ENCODE data around the gene IFT20. TPM values are rescaled to one million over a fixed set of nuclear protein-coding genes. Genes with fewer than 3 reads are reported as not detected.
"Not testable (repeated sequence)": the region's sequence is repeated elsewhere in the genome, so short reads cannot be mapped to it uniquely, and the experiment has no call there.

Gene IFT20
- total RNA-seq, 1 experiment from 2014 or later: 38.9 TPM

- in situ Hi-C loops (cut with HindIII; ENCODE audit: low pct_unique_long_range_greater_than_20kb, low sequenced_read_pairs): no loop called here
- no peak for DNase-seq (ENCODE audit: low read depth, low spot score)
These were observed 10.1 kb downstream of the IFT20 start for GRCh38 chr17:28325211-28325610.

GRCh38 chr17:28324781-28325180 lies 10.5 kb downstream of the IFT20 start:
- in situ Hi-C loops (cut with HindIII; ENCODE audit: low pct_unique_long_range_greater_than_20kb, low sequenced_read_pairs): no loop called here

GRCh38 chr17:28324267-28324745 lies 11.0 kb downstream of the IFT20 start:
- no peak for DNase-seq (ENCODE audit: low read depth, low spot score)
- in situ Hi-C loops (cut with HindIII; ENCODE audit: low pct_unique_long_range_greater_than_20kb, low sequenced_read_pairs): no loop called here

More at GRCh38 chr17:28324781-28325180, 10.5 kb downstream of the IFT20 start:
- DNase-seq (ENCODE audit: low read depth, low spot score): no peak

- DNase-seq (ENCODE audit: low read depth, low spot score): no peak
- in situ Hi-C loops (cut with HindIII; ENCODE audit: low pct_unique_long_range_greater_than_20kb, low sequenced_read_pairs): no loop called here
These were observed 14.8 kb downstream of the IFT20 start for GRCh38 chr17:28320215-28321061.

GRCh38 chr17:28319598-28319935 lies 15.7 kb downstream of the IFT20 start:
- DNase-seq (ENCODE audit: low read depth, low spot score): no peak
- in situ Hi-C loops (cut with HindIII; ENCODE audit: low pct_unique_long_range_greater_than_20kb, low sequenced_read_pairs): no loop called here

GRCh38 chr17:28318759-28319597 lies 16.3 kb downstream of the IFT20 start, which contains the start of gene TMEM97:
TMEM97 (plus strand) TSS chr17:28319200; CDS start chr17:28319240, 40 bp downstream.
- peak; percentile 97 for DNase-seq (ENCODE audit: low read depth, low spot score)
- in situ Hi-C loops (cut with HindIII; ENCODE audit: low pct_unique_long_range_greater_than_20kb, low sequenced_read_pairs): no loop called here

GRCh38 chr17:28317966-28318758 lies 17.1 kb downstream of the IFT20 start:
- no peak for DNase-seq (ENCODE audit: low read depth, low spot score)

GRCh38 chr17:28317099-28317965 lies 17.9 kb downstream of the IFT20 start:
- in situ Hi-C loops (cut with HindIII; ENCODE audit: low pct_unique_long_range_greater_than_20kb, low sequenced_read_pairs): no loop called here

More at GRCh38 chr17:28317966-28318758, 17.1 kb downstream of the IFT20 start:
- in situ Hi-C loops (cut with HindIII; ENCODE audit: low pct_unique_long_range_greater_than_20kb, low sequenced_read_pairs): no loop called here

GRCh38 chr17:28315846-28316705 lies 19.2 kb downstream of the IFT20 start:
- in situ Hi-C loops (cut with HindIII; ENCODE audit: low pct_unique_long_range_greater_than_20kb, low sequenced_read_pairs): no loop called here

More at GRCh38 chr17:28317099-28317965, 17.9 kb downstream of the IFT20 start:
- no peak for DNase-seq (ENCODE audit: low read depth, low spot score)

GRCh38 chr17:28313841-28314240 lies 21.4 kb downstream of the IFT20 start:
- no peak for DNase-seq (ENCODE audit: low read depth, low spot score)
- in situ Hi-C loops (cut with HindIII; ENCODE audit: low pct_unique_long_range_greater_than_20kb, low sequenced_read_pairs): no loop called here

More at GRCh38 chr17:28315846-28316705, 19.2 kb downstream of the IFT20 start:
- no peak for DNase-seq (ENCODE audit: low read depth, low spot score)

GRCh38 chr17:28306954-28307401 lies 28.3 kb downstream of the IFT20 start:
- in situ Hi-C loops (cut with HindIII; ENCODE audit: low pct_unique_long_range_greater_than_20kb, low sequenced_read_pairs): no loop called here
- DNase-seq (ENCODE audit: low read depth, low spot score): no peak

- no peak for DNase-seq (ENCODE audit: low read depth, low spot score)
- in situ Hi-C loops (cut with HindIII; ENCODE audit: low pct_unique_long_range_greater_than_20kb, low sequenced_read_pairs): no loop called here
These were observed 36.8 kb downstream of the IFT20 start for GRCh38 chr17:28298449-28298848.

- no peak for DNase-seq (ENCODE audit: low read depth, low spot score)
- in situ Hi-C loops (cut with HindIII; ENCODE audit: low pct_unique_long_range_greater_than_20kb, low sequenced_read_pairs): no loop called here
These were observed 39.3 kb downstream of the IFT20 start for GRCh38 chr17:28295677-28296578.

GRCh38 chr17:28293994-28294393 lies 41.3 kb downstream of the IFT20 start:
- DNase-seq (ENCODE audit: low read depth, low spot score): no peak
- in situ Hi-C loops (cut with HindIII; ENCODE audit: low pct_unique_long_range_greater_than_20kb, low sequenced_read_pairs): no loop called here

GRCh38 chr17:28292878-28293277 lies 42.4 kb downstream of the IFT20 start:
- in situ Hi-C loops (cut with HindIII; ENCODE audit: low pct_unique_long_range_greater_than_20kb, low sequenced_read_pairs); DNase-seq (ENCODE audit: low read depth, low spot score): not testable (repeated sequence)

All from SK-MEL-5 (cell line).